A549 (cell line): ENCODE measurements around the gene CHRNA4. TPM values are rescaled to one million over a fixed set of nuclear protein-coding genes. Genes with fewer than 3 reads are reported as not detected.

Experiments
- ATAC-seq, 2 experiments: fragments of 200-7000 bp in 1 of 2; fragments of >200 bp in 1 of 2; cut with Nextera tagmentation in 1 of 2; cut with Tn5 transposase in 1 of 2; 3 replicates each; pipeline versions ENCODE4 v1.8.0 to v1.9.1; 2018 to 2020; ENCODE audit warnings: mild to moderate bottlenecking in 1 of 2, moderate library complexity in 1 of 2
- CTCF ChIA-PET: fragments of 300-600 bp; sonication (Branson Sonifier 250); formaldehyde crosslinking; extraction: SDS; loops from one replicate; lab custom pipeline; 2021; ENCODE audit warnings: antibody characterized with exemption, inconsistent platforms; lab: Yijun Ruan, JAX
- POLR2A ChIA-PET: fragments of 350-600 bp; formaldehyde crosslinking; extraction: SDS; loops from one replicate; lab custom pipeline; 2021; ENCODE audit warnings: antibody characterized with exemption, inconsistent platforms; lab: Yijun Ruan, JAX
- DNase-seq, 2 experiments: peaks; one replicate each; pipeline versions ENCODE4 v3.0.0 to v3.0.0-alpha.2; 2011 to 2016; ENCODE audit warnings: low read depth in 1 of 2, low spot score in 1 of 2
- FAIRE-seq: peaks from 2 replicates; lab custom pipeline; 2011; peaks lifted over from hg19 to GRCh38; lab: Jason Lieb, UNC
- H3K27ac ChIP-seq, 2 experiments: fragments of >200 bp; sonication (Bioruptor Twin); formaldehyde crosslinking; 3 replicates each; pipeline ENCODE4 v1.5.1; 2016 to 2017
- H3K4me1 ChIP-seq: fragments of >200 bp; sonication (Bioruptor Twin); formaldehyde crosslinking; 3 replicates; pipeline ENCODE4 v1.6.1; 2016
- H3K4me2 ChIP-seq: fragments of >200 bp; sonication (Bioruptor Twin); formaldehyde crosslinking; 3 replicates; pipeline ENCODE4 v1.6.1; 2016
- H3K4me3 ChIP-seq: fragments of >200 bp; sonication (Bioruptor Twin); formaldehyde crosslinking; 3 replicates; pipeline ENCODE4 v1.5.1; 2016
- H3K9me3 ChIP-seq: fragments of >200 bp; sonication (Bioruptor Twin); formaldehyde crosslinking; 3 replicates; pipeline ENCODE4 v1.6.1; 2016
- BHLHE40 ChIP-seq: IDR thresholded peaks from 2 replicates; pipeline ENCODE4 v1.6.1; 2012; ENCODE audit warnings: low read depth, low read length, inconsistent platforms
- CBX2 ChIP-seq: fragments of 200-600 bp; sonication (generic); IDR thresholded peaks from 2 replicates; pipeline ENCODE4 v1.6.1; 2016; ENCODE audit warnings: low read depth, mild to moderate bottlenecking, borderline replicate concordance
- ESRRA ChIP-seq: fragments of 150-350 bp; IDR thresholded peaks from 2 replicates; pipeline ENCODE4 v1.6.1; 2014; ENCODE audit warnings: mild to moderate bottlenecking, low read length, borderline replicate concordance
- FOSL2 ChIP-seq, 2 experiments: fragments of 450-650 bp in 1 of 2; fragments of >200 bp in 1 of 2; sonication (Bioruptor Twin) in 1 of 2; formaldehyde crosslinking; IDR thresholded peaks; 2 replicates each; pipeline versions ENCODE4 v1.5.0 to v1.6.1; 2016 to 2020; ENCODE audit warnings: mild to moderate bottlenecking in 1 of 2, moderate library complexity in 1 of 2
- HDAC2 ChIP-seq: fragments of 200-600 bp; sonication (generic); IDR thresholded peaks from 2 replicates; pipeline ENCODE4 v1.6.1; 2016
- HEYL ChIP-seq: fragments of 250-450 bp; sonication (Bioruptor Pico); IDR thresholded peaks from 2 replicates; pipeline ENCODE4 v1.8.0; 2021; ENCODE audit warnings: mild to moderate bottlenecking, moderate library complexity
- JUNB ChIP-seq: fragments of >200 bp; sonication (Bioruptor Twin); formaldehyde crosslinking; IDR thresholded peaks from 2 replicates; pipeline ENCODE4 v1.6.1; 2016
- KDM1A ChIP-seq: fragments of 200-600 bp; sonication (generic); IDR thresholded peaks from 2 replicates; pipeline ENCODE4 v1.6.1; 2016; ENCODE audit warnings: low read depth, mild to moderate bottlenecking
- KDM5A ChIP-seq: fragments of 200-600 bp; sonication (generic); IDR thresholded peaks from 2 replicates; pipeline ENCODE4 v1.6.1; 2016; ENCODE audit warnings: antibody characterized with exemption, mild to moderate bottlenecking
- MAFK ChIP-seq: fragments of 450-650 bp; IDR thresholded peaks from 2 replicates; pipeline ENCODE4 v1.6.1; 2014; ENCODE audit not compliant: partially characterized antibody
- MAZ ChIP-seq: fragments of 150-350 bp; IDR thresholded peaks from 2 replicates; pipeline ENCODE4 v1.6.1; 2014; ENCODE audit warnings: antibody characterized with exemption, low read depth, low read length, borderline replicate concordance
- NPAS2 ChIP-seq: fragments of 250-450 bp; sonication (Bioruptor Pico); IDR thresholded peaks from 2 replicates; pipeline ENCODE4 v1.8.0; 2022; ENCODE audit warnings: mild to moderate bottlenecking, moderate library complexity, borderline replicate concordance
- POLR2AphosphoS2 ChIP-seq: conservative IDR thresholded peaks from 2 replicates; pipeline ENCODE4 v1.6.1; 2012; ENCODE audit warnings: low read length, improper control_type of control experiment, inconsistent platforms
- RNF2 ChIP-seq: fragments of 200-600 bp; sonication (generic); IDR thresholded peaks from 2 replicates; pipeline ENCODE4 v1.6.1; 2016; ENCODE audit warnings: low read depth, mild to moderate bottlenecking, antibody characterized with exemption, moderate library complexity, borderline replicate concordance
- SMC3 ChIP-seq: fragments of >200 bp; sonication (Bioruptor Twin); formaldehyde crosslinking; IDR thresholded peaks from 3 replicates; pipeline ENCODE4 v1.6.1; 2018; ENCODE audit warnings: inconsistent platforms
- TP53 ChIP-seq: fragments of 250-450 bp; sonication (Bioruptor Pico); IDR thresholded peaks from 2 replicates; pipeline ENCODE4 v1.5.0; 2021; ENCODE audit warnings: mild to moderate bottlenecking, moderate library complexity
- WGBS: methylation state at CpG from one replicate; pipeline ENCODE4 v1.1.6; 2017; ENCODE audit errors: missing lambda C conversion rate; 5-methylcytosine and 5-hydroxymethylcytosine counted together
- polyA plus RNA-seq, 4 experiments: library from polyadenylated mRNA; depleted of rRNA in 3 of 4; stranded (reverse); fragments of >200 nt; fragmentation: RNase III in 1 of 4; extraction: RNeasy Plus Mini Kit Qiagen cat#74134 plus additional on column Dnase treatment in 1 of 4; gene quantifications; 2 replicates in 3 of 4; 3 replicates in 1 of 4; pipeline ENCODE4 v1.2.3, GENCODE V29; 2011 to 2017
- TF ChIP-seq, protein P1 (sequence below): IDR thresholded peaks from 2 replicates; pipeline ENCODE4 v1.6.1; 2012

CHRNA4 gene
- polyA plus RNA-seq, 2 of the 4 experiments (the other 2 are of a cell fraction): 0.03 to 0.23 TPM

- TF ChIP-seq JUNB: no peak
- TF ChIP-seq POLR2AphosphoS2: no peak
- H3K27ac ChIP-seq: no peak overlapping the region
- ATAC-seq (no peak), FAIRE-seq (no peak), DNase-seq (no peak)
- ChIA-PET POLR2A (no interaction called here), CTCF (interaction anchor here (1.0 to 1.9 kb wide), 2 partner anchors 12 to 99 kb away, joined by 4 to 13 read pairs; no protein-coding TSS in a partner anchor)
- H3K9me3 ChIP-seq: no peaks in the 10 kb centered on the region
- no peak overlapping the region for H3K4me2 ChIP-seq
- H3K4me1 ChIP-seq: no peaks in the 10 kb centered on the region
- H3K4me3 ChIP-seq: no peak overlapping the region
- 80% methylated on average over 30 of the region's 34 CpGs for WGBS
Observed at GRCh38 chr20:63322146-63322932, 38.8 kb downstream of the CHRNA4 start.

DNA sequence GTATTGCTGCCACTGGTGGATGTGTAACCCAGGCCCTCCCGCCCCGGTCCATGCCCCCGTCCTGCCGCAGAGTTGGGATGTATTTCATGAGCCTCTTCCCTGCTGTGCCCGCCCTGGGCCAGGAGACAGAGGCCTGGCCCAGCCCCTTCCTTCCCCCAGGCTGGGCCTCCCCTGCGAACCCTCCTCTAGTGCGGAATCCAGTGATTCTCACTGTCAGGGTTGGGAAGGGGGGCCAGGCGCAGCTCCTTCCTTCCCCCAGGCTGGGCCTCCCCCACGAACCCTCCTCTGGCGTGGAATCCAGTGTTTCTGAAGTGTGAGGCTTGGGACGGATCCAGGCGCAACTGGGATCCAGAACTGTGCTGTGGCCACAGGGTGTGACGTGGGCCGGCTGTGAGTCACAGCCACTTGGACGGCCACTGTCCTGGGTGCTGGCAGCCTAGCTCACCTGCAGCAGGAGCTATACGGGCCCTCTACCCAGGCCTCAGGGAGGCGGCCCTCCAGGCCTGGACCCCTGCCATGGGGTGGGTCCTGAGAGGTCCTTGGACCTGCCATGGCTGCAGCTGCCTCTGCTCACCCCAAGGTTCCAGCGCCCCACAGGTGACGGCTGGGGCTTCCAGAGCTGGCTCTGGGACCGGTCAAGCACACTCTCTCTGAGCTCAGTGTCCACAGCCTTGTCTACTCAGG, 39.9 kb downstream of the CHRNA4 start:
- Histone ChIP-seq H3K27ac (no peak overlapping the region), H3K9me3 (no peaks in the 10 kb centered on the region), H3K4me3 (no peak overlapping the region), H3K4me1 (peaks cover 6% of the 10 kb centered on the region; the same call in 2 of the 3 replicates), H3K4me2 (no peak overlapping the region)
- FAIRE-seq (no peak), ATAC-seq (peak; percentile 15 to 24; a peak in 3 of 6 replicates), DNase-seq (no peak)
- no peak for TF ChIP-seq KDM5A
- no peak for TF ChIP-seq MAFK
- TF ChIP-seq BHLHE40: no peak
- TF ChIP-seq FOSL2 (IDR thresholded peaks at IDR 0.05): no peak
- TF ChIP-seq FOSL2 (CRISPR knock-in tag; IDR thresholded peaks at IDR 0.05): no peak
- no peak for TF ChIP-seq RNF2
- TF ChIP-seq KDM1A: no peak
- no peak for TF ChIP-seq CBX2
- no peak for TF ChIP-seq POLR2AphosphoS2
- no peak for TF ChIP-seq HDAC2
- no peak for TF ChIP-seq MAZ
- TF ChIP-seq, protein P1, sequence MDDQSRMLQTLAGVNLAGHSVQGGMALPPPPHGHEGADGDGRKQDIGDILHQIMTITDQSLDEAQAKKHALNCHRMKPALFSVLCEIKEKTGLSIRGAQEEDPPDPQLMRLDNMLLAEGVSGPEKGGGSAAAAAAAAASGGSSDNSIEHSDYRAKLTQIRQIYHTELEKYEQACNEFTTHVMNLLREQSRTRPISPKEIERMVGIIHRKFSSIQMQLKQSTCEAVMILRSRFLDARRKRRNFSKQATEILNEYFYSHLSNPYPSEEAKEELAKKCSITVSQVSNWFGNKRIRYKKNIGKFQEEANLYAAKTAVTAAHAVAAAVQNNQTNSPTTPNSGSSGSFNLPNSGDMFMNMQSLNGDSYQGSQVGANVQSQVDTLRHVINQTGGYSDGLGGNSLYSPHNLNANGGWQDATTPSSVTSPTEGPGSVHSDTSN: no peak
- no peak for TF ChIP-seq TP53 (CRISPR knock-in tag)
- 67% methylated on average over 8 of the region's 20 CpGs for WGBS
- POLR2A ChIA-PET: no interaction called here
- CTCF ChIA-PET: interaction anchor here (1.9 kb wide), 1 partner anchor 11 kb away, joined by 13 read pairs; no protein-coding TSS in a partner anchor

DNA sequence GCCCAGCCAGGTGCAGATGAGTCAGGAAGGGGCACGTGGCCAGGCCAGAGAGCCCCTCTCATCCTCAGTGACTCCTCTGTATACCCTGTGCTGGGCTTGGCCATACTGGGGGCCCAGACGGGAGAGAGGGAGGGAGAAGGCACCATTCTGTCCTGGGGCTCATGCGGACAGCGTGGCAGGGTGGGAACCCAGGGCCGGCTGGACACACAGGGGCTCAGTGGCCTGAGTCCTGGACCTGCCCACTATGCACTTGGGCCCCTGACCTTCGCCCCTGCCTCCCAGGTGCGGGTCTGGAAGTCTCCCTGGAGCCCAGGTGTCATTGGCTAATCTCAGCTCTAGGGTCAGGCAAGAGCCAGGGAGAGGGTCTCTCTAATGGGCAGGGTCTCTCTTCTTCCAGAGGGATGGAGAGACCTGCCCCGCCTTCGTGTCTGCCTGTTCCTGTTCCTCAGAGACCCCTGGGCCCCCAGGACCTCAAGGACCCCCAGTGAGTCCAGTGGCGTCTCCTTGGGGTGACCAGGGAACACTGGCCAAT, 40.5 kb downstream of the CHRNA4 start:
- H3K4me3 ChIP-seq: no peak overlapping the region
- CTCF ChIA-PET: interaction anchor here (1.9 kb wide), 1 partner anchor 11 kb away, joined by 13 read pairs; no protein-coding TSS in a partner anchor
- H3K4me1 ChIP-seq: peaks cover 9% of the 10 kb centered on the region; the same call in 2 of the 3 replicates
- FAIRE-seq (no peak), DNase-seq (no peak), ATAC-seq (no peak)
- POLR2A ChIA-PET: no interaction called here
- H3K27ac ChIP-seq: no peak overlapping the region
- H3K9me3 ChIP-seq: no peaks in the 10 kb centered on the region
- WGBS: 36% methylated on average over 4 of the region's 10 CpGs
- H3K4me2 ChIP-seq: no peak overlapping the region
- no peak for TF ChIP-seq NPAS2 (CRISPR knock-in tag)
- no peak for TF ChIP-seq SMC3
- TF ChIP-seq RNF2: no peak
- TF ChIP-seq HEYL (CRISPR knock-in tag): no peak
- no peak for TF ChIP-seq ESRRA
